ENCODE data around the gene C1S.
A peak's percentile ranks its signal among the peaks of the same experiment; 100 is the strongest.
"Not testable (repeated sequence)": the region's sequence is repeated elsewhere in the genome, so short reads cannot be mapped to it uniquely, and the experiment has no call there.

C1S gene

DNA sequence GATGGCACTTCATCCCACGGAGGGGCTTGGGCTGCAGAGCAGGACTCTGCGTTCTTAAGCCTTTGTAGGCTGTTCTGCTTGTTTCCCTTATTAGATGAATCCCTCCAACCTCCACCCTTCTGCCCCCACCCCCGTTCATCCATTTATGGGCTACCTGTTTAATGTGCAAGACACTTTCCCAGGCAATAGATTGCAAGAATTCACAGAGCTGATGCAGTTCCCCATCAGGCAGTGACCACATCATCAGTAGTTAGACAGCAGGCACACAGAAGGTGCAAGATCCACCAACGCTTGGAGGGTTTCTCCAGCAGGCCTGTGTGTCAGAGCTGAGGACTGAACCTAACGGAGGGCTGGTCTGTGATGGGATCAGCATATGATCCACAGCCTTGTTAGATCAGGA is 33.0 kb downstream of the C1S start:
- Mint-ChIP-seq H3K27me3 (ENCODE audit: low read depth) (peaks cover 3% of the 10 kb centered on the region), H3K27ac (peak overlapping the region; percentile 32), H3K4me1 (ENCODE audit: low read depth) (peaks cover 7% of the 10 kb centered on the region), H3K9me3 (no peaks in the 10 kb centered on the region), H3K36me3 (ENCODE audit: low read depth) (peaks cover 4% of the 10 kb centered on the region), H3K4me3 (no peak overlapping the region)
- DNase-seq (ENCODE audit: low spot score) = no peak

- H3K27ac Mint-ChIP-seq = peak overlapping the region; percentile 32
- peaks cover 3% of the 10 kb centered on the region for H3K27me3 Mint-ChIP-seq (ENCODE audit: low read depth)
- no peak for DNase-seq (ENCODE audit: low spot score)
- no peak overlapping the region for H3K4me3 Mint-ChIP-seq
- no peaks in the 10 kb centered on the region for H3K9me3 Mint-ChIP-seq
- H3K4me1 Mint-ChIP-seq (ENCODE audit: low read depth) = peaks cover 7% of the 10 kb centered on the region
- peaks cover 4% of the 10 kb centered on the region for H3K36me3 Mint-ChIP-seq (ENCODE audit: low read depth)
These were observed 33.4 kb downstream of the C1S start for GRCh38 chr12:7093892-7094291.

GRCh38 chr12:7096006-7096932 is 35.8 kb downstream of the C1S start:
- Mint-ChIP-seq H3K36me3 (ENCODE audit: low read depth) (peaks cover 8% of the 10 kb centered on the region), H3K9me3 (no peaks in the 10 kb centered on the region), H3K27me3 (ENCODE audit: low read depth) (peaks cover 3% of the 10 kb centered on the region), H3K27ac (no peak overlapping the region), H3K4me3 (no peak overlapping the region), H3K4me1 (ENCODE audit: low read depth) (peaks cover 7% of the 10 kb centered on the region)
- DNase-seq (ENCODE audit: low spot score) = no peak

- peaks cover 8% of the 10 kb centered on the region for H3K36me3 Mint-ChIP-seq (ENCODE audit: low read depth)
- peaks cover 3% of the 10 kb centered on the region for H3K27me3 Mint-ChIP-seq (ENCODE audit: low read depth)
- H3K4me1 Mint-ChIP-seq (ENCODE audit: low read depth) = peaks cover 6% of the 10 kb centered on the region
- H3K4me3 Mint-ChIP-seq = no peak overlapping the region
- H3K27ac Mint-ChIP-seq = no peak overlapping the region
- DNase-seq (ENCODE audit: low spot score) = no peak
- no peaks in the 10 kb centered on the region for H3K9me3 Mint-ChIP-seq
These were observed 36.5 kb downstream of the C1S start for GRCh38 chr12:7096979-7097378.

DNA sequence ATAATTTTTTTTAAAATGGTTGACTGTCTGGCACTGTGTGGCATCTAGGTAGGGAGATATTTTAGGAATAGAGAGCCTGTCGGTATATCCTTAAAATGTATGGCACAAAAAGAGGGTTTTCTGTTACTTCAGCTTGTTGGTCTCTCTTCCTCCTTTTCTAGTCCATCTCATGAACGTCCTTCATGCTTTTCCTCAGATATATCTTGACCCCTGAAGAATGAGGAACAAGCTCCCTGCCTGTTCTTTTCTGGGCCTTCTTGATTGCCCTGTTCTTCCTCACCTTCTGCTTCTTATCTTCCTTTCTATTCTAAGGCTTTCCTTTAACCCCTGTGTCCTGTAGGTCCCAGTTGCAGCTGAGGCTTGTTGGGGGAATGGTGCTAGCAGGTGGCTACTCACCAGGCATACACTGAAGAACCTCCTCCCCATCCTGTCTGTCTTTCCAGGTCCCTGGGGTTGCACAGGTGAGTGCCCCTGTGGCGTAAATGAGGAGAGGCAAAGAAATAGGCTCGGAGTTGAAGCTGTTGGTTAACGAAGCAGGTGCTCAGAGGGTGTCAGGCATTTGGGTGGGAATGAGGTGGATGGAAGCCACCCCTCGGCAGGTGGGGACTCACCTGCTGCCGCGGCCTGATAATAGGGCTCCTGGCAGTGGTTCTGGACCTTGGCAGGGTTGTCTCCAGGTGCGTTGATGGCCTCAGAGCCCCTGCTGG is 38.9 kb downstream of the C1S start:
- H3K27ac Mint-ChIP-seq = no peak overlapping the region
- H3K9me3 Mint-ChIP-seq = no peaks in the 10 kb centered on the region
- H3K27me3 Mint-ChIP-seq (ENCODE audit: low read depth) = no peaks in the 10 kb centered on the region
- peaks cover 9% of the 10 kb centered on the region for H3K4me1 Mint-ChIP-seq (ENCODE audit: low read depth)
- peaks cover 16% of the 10 kb centered on the region for H3K36me3 Mint-ChIP-seq (ENCODE audit: low read depth)
- DNase-seq (ENCODE audit: low spot score) = no peak
- no peak overlapping the region for H3K4me3 Mint-ChIP-seq

DNA sequence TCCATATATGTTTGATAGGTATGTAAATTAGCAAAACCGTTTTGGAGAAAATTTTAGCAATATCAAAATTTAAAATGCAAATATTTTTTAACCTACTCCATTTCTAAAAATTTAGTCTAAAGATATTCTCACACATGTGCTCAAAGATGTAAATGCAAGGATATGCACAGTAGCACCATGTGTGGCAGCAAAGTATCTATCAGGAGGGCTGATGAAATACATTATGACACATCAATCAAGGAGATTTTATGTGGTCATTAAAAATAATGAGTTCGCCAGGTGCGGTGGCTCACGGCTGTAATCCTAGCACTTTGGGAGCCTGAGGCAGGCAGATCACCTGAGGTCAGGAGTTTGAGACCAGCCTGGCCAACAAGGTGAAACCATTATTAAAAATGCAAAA is 39.7 kb downstream of the C1S start:
- peaks cover 16% of the 10 kb centered on the region for H3K36me3 Mint-ChIP-seq (ENCODE audit: low read depth)
- no peak for DNase-seq (ENCODE audit: low spot score)
- H3K9me3 Mint-ChIP-seq = no peaks in the 10 kb centered on the region
- no peak overlapping the region for H3K27ac Mint-ChIP-seq
- H3K27me3 Mint-ChIP-seq (ENCODE audit: low read depth) = no peaks in the 10 kb centered on the region
- peaks cover 9% of the 10 kb centered on the region for H3K4me1 Mint-ChIP-seq (ENCODE audit: low read depth)
- H3K4me3 Mint-ChIP-seq = no peak overlapping the region

DNA sequence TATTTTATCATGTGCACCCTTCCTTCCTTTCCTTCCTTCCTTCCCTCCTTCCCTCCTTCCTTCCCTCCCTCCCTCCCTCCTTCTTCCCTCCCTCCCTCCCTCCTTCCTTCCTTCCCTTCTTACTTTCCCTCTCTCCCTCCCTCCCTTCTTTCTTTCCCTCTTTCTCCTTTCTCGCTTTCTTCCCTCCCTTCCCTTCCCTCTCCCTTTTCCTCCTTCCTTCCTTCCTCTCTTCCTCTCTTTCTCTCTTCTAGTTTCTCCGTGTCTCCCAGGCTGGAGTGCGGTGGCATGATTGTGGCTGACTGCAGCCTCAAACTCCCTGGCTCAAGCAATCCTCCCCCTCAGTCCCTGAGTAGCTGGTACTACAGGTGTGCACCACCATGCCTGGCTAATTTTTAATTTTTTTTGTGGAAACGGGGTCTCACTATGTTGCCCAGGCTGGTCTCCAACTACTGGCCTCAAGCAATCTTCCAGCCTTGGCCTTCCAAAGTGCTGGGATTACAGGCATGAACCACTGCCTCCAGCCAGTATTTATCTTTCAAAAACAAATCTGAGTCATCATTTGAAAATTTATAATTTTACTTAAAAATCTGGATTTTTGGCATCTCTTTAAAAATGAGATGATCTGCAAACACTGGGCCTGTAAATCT is 40.7 kb downstream of the C1S start:
- Mint-ChIP-seq H3K4me3 (no peak overlapping the region), H3K9me3 (peaks cover 8% of the 10 kb centered on the region), H3K36me3 (ENCODE audit: low read depth) (peaks cover 24% of the 10 kb centered on the region), H3K27me3 (ENCODE audit: low read depth) (no peaks in the 10 kb centered on the region), H3K4me1 (ENCODE audit: low read depth) (peaks cover 17% of the 10 kb centered on the region), H3K27ac (peak overlapping the region; percentile 72)
- no peak for DNase-seq (ENCODE audit: low spot score)

GRCh38 chr12:7101694-7102131 is 41.2 kb downstream of the C1S start:
- no peak overlapping the region for H3K4me3 Mint-ChIP-seq
- H3K27ac Mint-ChIP-seq = no peak overlapping the region
- DNase-seq (ENCODE audit: low spot score) = no peak
- H3K4me1 Mint-ChIP-seq (ENCODE audit: low read depth) = peaks cover 21% of the 10 kb centered on the region
- H3K36me3 Mint-ChIP-seq (ENCODE audit: low read depth) = peaks cover 29% of the 10 kb centered on the region
- H3K9me3 Mint-ChIP-seq = peaks cover 13% of the 10 kb centered on the region
- H3K27me3 Mint-ChIP-seq (ENCODE audit: low read depth) = no peaks in the 10 kb centered on the region

DNA sequence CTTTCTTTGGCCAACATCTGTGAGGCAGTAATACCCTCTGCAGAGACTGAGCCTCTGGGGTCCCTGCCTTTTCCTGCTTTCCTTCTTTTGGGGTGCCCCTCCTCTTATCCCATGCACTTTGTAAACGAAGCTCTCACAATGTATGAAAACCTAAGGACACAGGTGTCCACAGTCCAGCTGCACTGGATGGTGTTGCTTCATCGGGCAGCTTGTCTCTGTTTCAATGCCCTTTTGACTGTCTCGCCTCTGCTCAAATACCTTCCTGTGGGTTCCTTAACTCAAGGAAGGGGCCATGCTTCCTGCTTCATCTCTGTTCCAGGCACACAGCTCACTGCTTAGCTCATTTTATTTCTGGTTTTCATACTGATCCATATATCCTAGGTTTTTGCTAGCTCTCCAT is 42.1 kb downstream of the C1S start:
- H3K36me3 Mint-ChIP-seq (ENCODE audit: low read depth) = peaks cover 30% of the 10 kb centered on the region

GRCh38 chr12:7103837-7104584 is 43.5 kb downstream of the C1S start:
- peaks cover 35% of the 10 kb centered on the region for H3K36me3 Mint-ChIP-seq (ENCODE audit: low read depth)
- H3K27ac Mint-ChIP-seq = no peak overlapping the region
- peaks cover 27% of the 10 kb centered on the region for H3K4me1 Mint-ChIP-seq (ENCODE audit: low read depth)
- DNase-seq (ENCODE audit: low spot score) = no peak
- H3K9me3 Mint-ChIP-seq = peaks cover 14% of the 10 kb centered on the region
- H3K4me3 Mint-ChIP-seq = no peak overlapping the region
- no peaks in the 10 kb centered on the region for H3K27me3 Mint-ChIP-seq (ENCODE audit: low read depth)

More for the DNA sequence above, 42.1 kb downstream of the C1S start:
- DNase-seq (ENCODE audit: low spot score) = no peak
- H3K4me1 Mint-ChIP-seq (ENCODE audit: low read depth) = peaks cover 22% of the 10 kb centered on the region
- H3K27me3 Mint-ChIP-seq (ENCODE audit: low read depth) = no peaks in the 10 kb centered on the region
- no peak overlapping the region for H3K4me3 Mint-ChIP-seq
- no peak overlapping the region for H3K27ac Mint-ChIP-seq
- H3K9me3 Mint-ChIP-seq = peaks cover 14% of the 10 kb centered on the region

DNA sequence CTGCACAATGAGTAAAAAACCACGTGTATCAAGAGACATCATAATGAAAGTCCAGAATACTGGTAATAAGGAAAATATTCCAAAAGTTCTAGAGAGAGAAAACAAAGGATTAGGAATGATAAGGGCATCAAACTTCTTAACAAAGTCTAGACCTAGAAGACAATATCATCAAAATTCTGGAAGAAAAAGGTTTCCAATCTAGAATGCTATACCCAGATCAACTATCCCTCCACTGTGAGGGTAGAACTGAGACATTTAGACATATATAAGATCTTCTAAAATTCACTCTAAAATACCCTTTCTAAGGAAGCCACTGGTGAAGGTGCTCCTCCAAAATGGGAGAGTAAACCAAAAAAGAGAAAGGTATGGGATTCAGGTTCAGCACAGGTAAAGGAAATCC is 45.6 kb downstream of the C1S start:
- Mint-ChIP-seq H3K9me3 (peaks cover 14% of the 10 kb centered on the region), H3K4me3 (peak overlapping the region; percentile 46), H3K36me3 (ENCODE audit: low read depth) (peaks cover 34% of the 10 kb centered on the region), H3K4me1 (ENCODE audit: low read depth) (peaks cover 38% of the 10 kb centered on the region), H3K27ac (peak overlapping the region; percentile 6), H3K27me3 (ENCODE audit: low read depth) (no peaks in the 10 kb centered on the region)
- DNase-seq (ENCODE audit: low spot score) = no peak

DNA sequence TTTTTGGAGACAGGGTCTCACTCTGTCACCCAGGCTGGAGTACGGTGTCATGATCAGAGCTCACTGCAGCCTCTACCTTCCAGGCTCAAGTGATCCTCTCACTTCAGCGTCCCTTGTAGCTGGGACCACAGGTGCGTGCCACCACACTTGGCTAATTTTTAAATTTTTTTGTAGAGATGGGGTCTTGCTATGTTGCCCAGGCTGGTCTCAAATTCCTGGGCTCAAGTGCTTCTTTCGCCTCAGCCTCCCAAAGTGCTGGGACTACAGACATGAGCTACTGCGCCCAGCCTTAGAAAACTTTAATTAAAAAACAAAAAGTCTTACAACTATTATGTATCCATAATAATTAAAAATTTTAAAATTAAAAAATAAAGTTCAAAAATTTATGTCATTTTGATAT is 46.7 kb downstream of the C1S start:
- not testable (repeated sequence) for DNase-seq (ENCODE audit: low spot score); H3K27ac Mint-ChIP-seq; H3K27me3 Mint-ChIP-seq (ENCODE audit: low read depth)
- H3K4me3 Mint-ChIP-seq = peak overlapping the region; percentile 21
- peaks cover 38% of the 10 kb centered on the region for H3K4me1 Mint-ChIP-seq (ENCODE audit: low read depth)
- peaks cover 14% of the 10 kb centered on the region for H3K9me3 Mint-ChIP-seq
- H3K36me3 Mint-ChIP-seq (ENCODE audit: low read depth) = peaks cover 34% of the 10 kb centered on the region

DNA sequence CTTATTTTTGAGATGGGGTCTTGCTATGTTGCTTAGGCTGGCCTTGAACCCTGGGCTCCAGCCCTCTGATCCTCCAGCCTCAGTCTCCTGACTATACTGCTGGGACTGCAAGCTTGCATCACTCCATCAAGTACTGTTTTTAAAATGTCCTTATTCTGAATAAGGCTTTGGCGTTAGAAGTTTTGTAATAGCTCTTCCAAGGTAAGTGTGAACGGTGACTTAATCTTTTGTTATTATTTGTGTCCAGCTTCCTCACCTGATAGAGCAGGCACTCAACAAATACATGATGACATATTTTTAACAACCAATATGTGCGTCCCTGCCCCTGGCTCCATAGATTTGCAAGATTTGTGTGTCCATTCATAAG is 47.1 kb downstream of the C1S start:
- H3K27me3 Mint-ChIP-seq (ENCODE audit: low read depth) = no peaks in the 10 kb centered on the region
- peak overlapping the region; percentile 91 for H3K4me3 Mint-ChIP-seq
- H3K36me3 Mint-ChIP-seq (ENCODE audit: low read depth) = peaks cover 34% of the 10 kb centered on the region
- peaks cover 34% of the 10 kb centered on the region for H3K4me1 Mint-ChIP-seq (ENCODE audit: low read depth)
- DNase-seq (ENCODE audit: low spot score) = no peak
- H3K27ac Mint-ChIP-seq = peak overlapping the region; percentile 92
- H3K9me3 Mint-ChIP-seq = peaks cover 14% of the 10 kb centered on the region
